Stimulated activated CD8-positive, alpha-beta memory T cell treated with anti-CD3 and anti-CD28 coated beads, Interleukin-12 subunit alpha, Interleukin-12 subunit beta, amount 100 ng/mL, for 4 hours (primary cell): ENCODE data around the gene SPRR2E.
"Not testable (repeated sequence)": the region's sequence is repeated elsewhere in the genome, so short reads cannot be mapped to it uniquely, and the experiment has no call there.

Experiments used
- DNase-seq: peaks from one replicate; pipeline ENCODE4 v3.0.0-alpha.2; 2020; ENCODE audit warnings: low read depth

The SPRR2E gene

DNA sequence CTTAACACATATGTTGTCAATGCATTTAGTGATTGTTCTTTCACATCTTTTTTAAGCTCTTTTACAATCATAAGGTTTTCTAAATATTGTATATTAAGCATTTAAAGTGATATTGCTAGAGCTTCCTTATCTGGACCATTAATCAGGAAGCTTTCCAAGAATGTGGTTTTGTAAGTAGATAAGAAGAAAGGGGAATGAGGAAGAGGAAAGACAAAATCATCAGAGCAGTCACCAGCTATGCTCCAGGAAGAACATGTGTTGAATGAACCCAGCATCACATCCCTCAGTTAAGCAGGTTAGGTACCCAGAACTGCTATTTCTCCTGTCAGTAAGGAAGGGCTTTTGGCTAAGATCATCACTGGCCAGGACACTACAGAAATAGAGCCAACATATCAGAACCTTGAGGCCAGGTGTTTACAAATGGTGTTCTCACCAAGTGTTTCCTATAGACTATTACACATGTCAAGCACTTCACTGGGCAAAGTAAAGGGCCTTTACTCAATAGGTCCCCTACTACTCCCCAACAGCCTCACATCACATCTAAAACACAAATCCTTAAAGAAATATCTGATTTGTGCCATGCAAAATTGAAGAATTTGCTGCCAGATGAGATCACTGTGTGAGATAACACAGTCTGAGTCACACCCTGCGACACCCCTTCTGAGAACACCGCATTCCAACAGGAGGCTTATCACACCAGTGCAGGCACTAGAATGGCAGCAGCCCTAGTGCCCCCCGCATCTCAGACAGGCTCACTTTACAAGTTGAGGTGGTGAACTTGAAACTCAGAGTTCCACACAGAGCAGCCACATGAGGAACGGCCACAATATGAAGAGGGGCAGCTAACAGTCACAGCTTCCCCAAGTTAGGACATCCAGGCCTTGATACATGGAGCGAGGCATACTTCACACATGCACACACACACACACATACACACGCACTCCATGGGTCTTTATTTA is 35.2 kb downstream of the SPRR2E start:
- DNase-seq = no peak

DNA sequence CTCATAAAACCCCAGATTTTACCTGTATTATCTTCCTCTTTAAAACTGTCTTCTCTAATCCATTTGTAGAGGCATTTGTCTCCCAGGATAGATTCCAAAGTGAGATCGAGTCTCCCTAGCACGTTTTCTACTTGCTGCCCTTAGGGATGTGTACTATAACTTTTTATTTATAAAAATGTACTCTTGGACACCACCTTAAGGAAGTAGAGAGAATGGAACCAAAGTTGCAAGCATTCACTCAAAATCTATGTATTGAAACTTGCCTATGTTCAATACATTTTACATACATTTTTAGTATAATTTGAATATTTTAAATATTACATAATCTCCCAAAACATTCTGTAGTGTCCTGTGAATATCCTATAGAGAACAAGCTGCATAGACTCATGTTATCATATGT is 36.2 kb downstream of the SPRR2E start:
- no peak for DNase-seq

DNA sequence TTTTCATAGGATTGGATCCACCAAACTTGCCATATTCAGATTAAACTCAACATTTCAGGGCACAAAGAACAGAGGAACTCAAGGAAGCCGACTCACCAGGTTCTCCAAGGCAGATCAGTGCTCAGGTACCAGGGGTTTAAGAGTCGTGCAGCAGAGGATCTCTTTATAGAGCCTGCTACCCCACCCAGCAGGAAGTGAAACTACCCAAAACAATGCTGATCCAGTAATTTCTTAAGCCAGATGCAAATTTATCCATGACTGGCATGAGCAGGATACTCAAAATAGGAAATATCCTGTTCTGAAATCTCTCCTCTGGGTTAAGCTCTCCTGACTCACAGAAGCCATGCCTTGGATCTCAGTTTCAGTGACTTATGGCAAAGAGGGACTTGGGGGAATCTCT is 37.0 kb downstream of the SPRR2E start, which contains the start of gene SPRR2A:
SPRR2A (minus strand) TSS at position 138 of the 400 bp plus-strand sequence. CDS start 777 bp downstream, outside the sequence.
- DNase-seq = no peak

DNA sequence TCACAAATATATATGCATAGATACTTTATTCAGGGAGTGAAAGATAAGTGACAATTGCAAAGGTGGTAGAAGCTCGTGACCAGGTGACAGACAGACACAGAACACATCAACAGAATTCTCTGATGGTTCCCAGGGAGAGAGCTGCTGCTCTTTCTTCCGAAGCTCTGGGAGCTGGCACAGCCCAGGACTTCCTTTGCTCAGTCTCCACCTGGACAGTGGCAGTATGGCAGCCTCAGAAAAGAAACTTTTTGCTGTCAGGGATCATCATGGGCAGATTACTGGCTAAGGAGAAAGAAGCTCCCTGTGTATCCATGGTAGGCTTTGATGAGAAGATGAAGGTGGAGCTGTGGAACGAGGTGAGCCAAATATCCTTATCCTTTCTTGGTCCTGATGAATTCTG is 38.2 kb downstream of the SPRR2E start:
- DNase-seq = not testable (repeated sequence)

DNA sequence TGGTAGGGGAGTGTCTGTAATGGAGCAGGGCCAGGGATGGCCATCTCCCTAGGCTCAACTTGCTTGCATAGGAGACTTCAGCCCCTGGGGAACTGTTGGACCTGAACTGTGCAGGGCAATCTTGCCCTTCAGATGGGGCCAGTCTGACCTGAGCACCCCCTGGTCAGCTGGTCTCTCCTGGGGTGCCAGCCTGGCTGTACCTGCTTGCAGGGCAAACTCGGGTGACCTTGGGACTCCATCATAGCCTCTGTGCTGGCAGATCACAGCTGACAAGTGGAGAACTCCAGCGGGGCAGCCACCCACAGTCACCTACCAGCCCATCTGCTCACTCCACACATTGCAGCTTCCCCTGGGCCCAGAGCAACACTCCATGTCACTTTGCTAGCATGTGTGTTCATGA is 45.1 kb downstream of the SPRR2E start:
- DNase-seq = no peak
